ENCODE results near the gene RGS3.

GRCh38 chr9:113621309-113621791 is 157.8 kb downstream of the RGS3 start:
- TF ChIP-seq CTCF (IDR thresholded peaks at IDR 0.05) (no peak), POLR2AphosphoS5 (IDR thresholded peaks at IDR 0.05) (peak; percentile 95), POLR2A (IDR thresholded peaks at IDR 0.05) (no peak), EP300 (IDR thresholded peaks at IDR 0.05) (no peak)

All from gastroesophageal sphincter (tissue), 3 donors.